GM12865 (cell line): ENCODE measurements around the gene RPS21.
"Not testable (repeated sequence)": the region's sequence is repeated elsewhere in the genome, so short reads cannot be mapped to it uniquely, and the experiment has no call there.

Experiments used
- DNase-seq: peaks from one replicate; pipeline ENCODE4 v3.0.0; 2010; ENCODE audit warnings: low read depth
- H3K4me3 ChIP-seq: 2 replicates; pipeline ENCODE4 v1.5.1; 2011; ENCODE audit warnings: mild to moderate bottlenecking, low read depth, low read length, control low read depth
- TF ChIP-seq, protein P1 (sequence below): IDR thresholded peaks from 2 replicates; pipeline ENCODE4 v1.5.1; 2011; ENCODE audit warnings: low read length, control low read depth, low read depth, inconsistent platforms; ENCODE audit not compliant: insufficient read depth; ENCODE audit errors: missing control alignments

Gene RPS21

DNA sequence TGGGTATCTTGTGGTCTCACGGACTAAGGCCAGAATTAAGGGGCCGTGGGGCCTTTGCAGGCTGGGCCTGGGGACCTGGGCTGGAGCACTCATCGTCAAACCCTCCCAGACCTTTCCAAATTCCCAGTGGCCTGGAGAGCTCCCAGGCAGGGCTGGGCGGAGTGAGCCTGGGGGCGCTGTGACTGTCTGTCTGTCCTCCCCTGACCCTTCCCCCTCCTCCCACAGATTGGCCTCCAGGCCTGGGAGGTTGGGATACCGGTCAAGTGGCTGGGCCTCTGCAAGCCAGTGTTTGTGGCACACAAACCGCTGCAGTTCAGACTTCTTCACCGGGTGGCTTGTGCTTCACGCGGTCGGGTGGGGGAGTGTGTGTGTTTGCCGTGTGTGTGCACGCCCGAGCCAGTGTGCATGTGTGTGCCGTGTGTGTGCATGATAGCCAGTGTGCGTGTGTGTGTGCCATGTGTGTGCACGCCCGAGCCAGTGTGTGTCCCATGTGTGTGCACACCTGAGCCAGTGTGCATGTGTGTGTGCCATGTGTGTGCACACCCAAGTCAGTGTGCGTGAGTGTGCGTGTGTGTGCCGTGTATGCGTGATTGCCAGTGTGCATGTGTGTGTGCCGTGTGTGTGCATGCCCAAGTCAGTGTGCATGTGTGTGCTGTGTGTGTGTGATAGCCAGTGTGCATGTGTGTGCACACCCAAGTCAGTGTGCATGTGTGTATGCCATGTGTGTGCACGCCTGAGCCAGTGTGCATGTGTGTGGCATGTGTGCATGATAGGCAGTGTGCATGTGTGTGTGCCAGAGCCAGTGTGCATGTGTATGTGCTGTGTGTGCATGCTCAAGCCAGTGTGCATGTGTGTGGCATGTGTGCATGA lies 34.2 kb downstream of the RPS21 start:
- no peak for DNase-seq
- TF ChIP-seq, protein P1, sequence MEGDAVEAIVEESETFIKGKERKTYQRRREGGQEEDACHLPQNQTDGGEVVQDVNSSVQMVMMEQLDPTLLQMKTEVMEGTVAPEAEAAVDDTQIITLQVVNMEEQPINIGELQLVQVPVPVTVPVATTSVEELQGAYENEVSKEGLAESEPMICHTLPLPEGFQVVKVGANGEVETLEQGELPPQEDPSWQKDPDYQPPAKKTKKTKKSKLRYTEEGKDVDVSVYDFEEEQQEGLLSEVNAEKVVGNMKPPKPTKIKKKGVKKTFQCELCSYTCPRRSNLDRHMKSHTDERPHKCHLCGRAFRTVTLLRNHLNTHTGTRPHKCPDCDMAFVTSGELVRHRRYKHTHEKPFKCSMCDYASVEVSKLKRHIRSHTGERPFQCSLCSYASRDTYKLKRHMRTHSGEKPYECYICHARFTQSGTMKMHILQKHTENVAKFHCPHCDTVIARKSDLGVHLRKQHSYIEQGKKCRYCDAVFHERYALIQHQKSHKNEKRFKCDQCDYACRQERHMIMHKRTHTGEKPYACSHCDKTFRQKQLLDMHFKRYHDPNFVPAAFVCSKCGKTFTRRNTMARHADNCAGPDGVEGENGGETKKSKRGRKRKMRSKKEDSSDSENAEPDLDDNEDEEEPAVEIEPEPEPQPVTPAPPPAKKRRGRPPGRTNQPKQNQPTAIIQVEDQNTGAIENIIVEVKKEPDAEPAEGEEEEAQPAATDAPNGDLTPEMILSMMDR = no peak

DNA sequence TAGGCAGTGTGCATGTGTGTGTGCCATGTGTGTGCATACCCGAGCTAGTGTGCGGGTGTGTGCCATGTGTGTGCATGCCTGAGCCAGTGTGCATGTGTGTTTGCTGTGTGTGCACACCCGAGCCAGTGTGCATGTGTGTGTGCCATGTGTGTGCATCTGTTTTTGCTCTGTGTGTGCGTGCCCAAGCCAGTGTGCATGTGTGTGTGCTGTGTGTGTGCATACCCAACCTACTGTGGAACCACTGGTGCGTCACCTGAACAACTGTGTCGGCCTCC lies 34.8 kb downstream of the RPS21 start:
- no peak overlapping the region for H3K4me3 ChIP-seq
- DNase-seq = no peak
- TF ChIP-seq, protein P1 = no peak

More for the DNA sequence above, 34.2 kb downstream of the RPS21 start:
- H3K4me3 ChIP-seq = no peak overlapping the region

DNA sequence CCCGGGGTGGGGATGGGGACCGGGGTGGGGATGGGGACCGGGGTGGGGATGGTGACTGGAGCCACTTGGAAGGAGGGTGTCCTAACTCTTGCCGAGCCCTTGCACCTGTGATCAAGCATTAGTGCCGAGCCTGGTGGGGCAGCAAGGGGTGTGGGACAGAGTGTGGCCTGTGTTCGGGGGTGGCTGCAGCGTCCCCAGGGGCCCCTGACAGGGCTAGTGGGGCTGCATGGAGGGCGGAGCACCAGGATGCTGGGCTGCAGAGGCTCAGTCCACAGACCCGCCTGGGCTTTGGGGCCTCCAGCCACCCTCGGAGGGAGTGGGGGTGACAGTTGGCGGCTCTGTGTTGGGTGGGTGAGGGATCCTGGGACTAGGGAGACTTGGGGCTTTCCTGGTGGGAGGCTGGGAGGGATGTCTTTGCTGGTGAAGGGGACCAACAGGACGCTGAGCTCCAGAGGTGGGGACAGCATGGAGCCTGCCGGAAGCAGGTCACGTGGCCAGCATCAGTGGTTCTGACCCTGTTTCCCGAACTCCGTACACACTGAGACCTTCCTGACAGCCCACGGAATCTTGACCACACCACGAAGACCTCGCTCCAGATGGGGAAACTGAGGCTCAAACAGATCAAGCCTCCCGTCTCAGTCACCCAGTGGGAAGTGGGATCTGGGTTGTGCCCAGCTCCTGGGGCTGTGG lies 35.9 kb downstream of the RPS21 start:
- no peak overlapping the region for H3K4me3 ChIP-seq
- DNase-seq = no peak
- TF ChIP-seq, protein P1 = no peak

DNA sequence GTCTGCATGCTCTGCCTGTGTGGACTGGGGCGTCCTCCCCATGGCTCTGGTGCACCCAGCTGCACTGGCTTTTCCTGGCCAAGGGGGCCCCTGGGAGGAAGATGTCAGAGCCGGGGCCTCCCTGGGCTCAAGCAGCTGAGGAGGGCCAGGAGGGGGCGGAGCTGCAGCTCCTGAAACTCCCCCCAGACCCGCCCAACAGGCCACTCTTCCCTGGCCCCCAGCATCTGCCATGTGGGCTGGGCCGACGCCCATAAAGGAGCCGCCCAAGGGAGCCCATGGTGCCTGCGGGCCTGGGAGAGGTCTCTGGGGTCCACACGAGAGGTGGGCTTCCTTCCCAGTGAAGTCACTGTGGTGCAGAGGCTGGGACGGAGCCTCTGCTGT lies 36.4 kb downstream of the RPS21 start:
- no peak for DNase-seq
- TF ChIP-seq, protein P1 = no peak
- no peak overlapping the region for H3K4me3 ChIP-seq

DNA sequence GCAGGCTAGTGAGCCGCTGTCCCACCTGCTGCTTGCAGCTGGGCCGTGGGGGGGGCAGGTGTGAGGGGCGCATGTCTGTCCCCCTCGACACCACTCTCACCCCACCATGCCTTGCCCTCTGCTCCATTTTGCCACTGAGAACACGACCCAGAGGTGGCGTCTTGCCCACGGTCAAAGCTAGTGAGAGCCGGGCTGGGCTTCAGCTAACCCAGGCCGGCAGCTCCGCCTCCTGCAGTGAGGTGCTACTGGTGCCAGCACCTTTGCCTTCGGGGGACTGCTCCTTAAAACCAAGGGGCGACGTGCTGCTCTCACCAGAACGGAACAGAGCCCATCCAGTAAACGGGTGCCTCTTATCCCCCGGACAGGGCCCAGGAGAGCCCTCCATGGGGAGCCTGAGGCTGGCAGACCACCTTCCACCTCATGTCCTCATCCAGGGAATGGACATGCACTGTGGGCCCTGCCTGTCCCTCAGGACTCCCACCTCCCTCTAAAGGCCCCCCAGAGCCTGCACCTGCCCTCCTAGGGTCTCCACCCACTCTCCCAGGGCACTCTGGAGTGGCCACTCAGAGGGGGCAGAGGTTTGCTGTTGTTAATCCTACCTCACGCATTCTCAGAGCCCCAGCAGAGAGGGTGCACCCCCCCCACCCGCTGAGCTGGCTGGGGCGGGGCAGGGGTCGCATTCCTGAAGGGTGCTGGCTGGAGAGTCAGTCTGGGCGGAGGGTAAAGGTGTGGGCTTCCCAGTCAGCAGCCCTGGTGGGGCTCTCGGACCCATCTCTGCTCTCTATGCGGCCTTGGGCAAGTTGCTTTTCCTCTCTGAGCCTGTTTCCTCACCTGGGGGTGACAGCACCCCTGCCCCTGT lies 37.6 kb downstream of the RPS21 start:
- no peak overlapping the region for H3K4me3 ChIP-seq
- TF ChIP-seq, protein P1 = no peak
- no peak for DNase-seq

DNA sequence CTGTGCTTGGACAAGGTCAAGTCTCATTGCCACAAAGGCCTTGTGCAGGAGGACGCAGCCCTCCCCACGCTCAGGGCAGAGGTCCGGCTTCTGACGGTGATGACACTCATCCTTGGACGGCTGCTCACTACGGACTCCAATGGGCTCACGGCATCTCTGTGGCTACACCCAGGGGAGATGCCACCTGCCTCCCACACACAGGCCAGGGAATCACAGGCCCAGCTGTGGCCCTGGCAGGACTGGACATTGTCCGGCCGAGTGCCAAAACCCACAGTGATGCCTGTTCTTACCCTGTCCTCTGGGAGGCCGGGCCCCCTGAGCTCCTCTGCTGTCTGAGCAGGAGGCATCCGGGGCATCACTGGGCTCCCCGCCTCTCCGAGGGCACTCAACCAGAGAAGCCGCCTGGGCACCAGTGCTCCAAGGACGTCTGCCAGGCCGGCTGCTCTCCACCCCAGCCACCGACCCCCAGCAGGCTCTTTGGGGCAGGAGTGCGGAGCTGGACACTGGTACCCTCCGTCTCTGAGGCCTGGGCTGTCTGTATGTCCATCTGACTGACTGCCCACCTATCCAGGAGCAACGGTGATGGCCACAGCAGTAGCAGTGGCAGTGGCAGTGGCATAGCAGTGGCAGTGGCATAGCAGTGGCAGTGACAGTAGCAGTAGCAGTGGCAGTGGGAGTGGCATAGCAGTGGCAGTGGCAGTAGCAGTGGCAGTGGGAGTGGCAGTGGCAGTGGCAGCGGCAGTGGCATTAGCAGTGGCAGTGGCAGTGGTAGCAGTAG lies 38.6 kb downstream of the RPS21 start:
- TF ChIP-seq, protein P1 = no peak
- no peak overlapping the region for H3K4me3 ChIP-seq
- no peak for DNase-seq

DNA sequence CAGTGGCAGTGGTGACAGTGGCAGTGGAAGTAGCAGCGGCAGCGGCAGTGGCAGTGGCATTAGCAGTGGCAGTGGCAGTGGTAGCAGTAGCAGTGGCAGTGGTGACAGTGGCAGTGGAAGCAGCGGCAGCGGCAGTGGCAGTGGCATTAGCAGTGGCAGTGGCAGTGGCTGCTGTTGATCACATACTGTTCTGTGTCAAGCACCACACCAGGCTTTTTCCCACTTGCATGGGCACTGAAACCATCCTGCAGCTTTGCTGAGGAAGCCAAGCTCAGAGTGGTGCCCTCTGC lies 39.1 kb downstream of the RPS21 start:
- not testable (repeated sequence) for H3K4me3 ChIP-seq, DNase-seq
